Fibroblast of the aortic adventitia (primary cell): Measurements from ENCODE around the gene NFIA. TPM values are rescaled to one million over a fixed set of nuclear protein-coding genes. Genes with fewer than 3 reads are reported as not detected.

Experiments used
- DNase-seq: peaks from one replicate; pipeline ENCODE4 v3.0.0-alpha.2; 2010; ENCODE audit warnings: low read depth
- H3K4me3 ChIP-seq: 2 replicates; pipeline ENCODE4 v1.5.1; 2011; ENCODE audit warnings: low read depth, mild to moderate bottlenecking, control low read depth, low read length, moderate library complexity
- total RNA-seq: library from RNA; depleted of rRNA; stranded (reverse); fragments of >200 nt; gene quantifications from 2 replicates; pipeline ENCODE4 v1.2.3, GENCODE V29; 2012; ENCODE audit warnings: low replicate concordance
- TF ChIP-seq, protein P1 (sequence below): IDR thresholded peaks from 2 replicates; pipeline ENCODE4 v1.5.1; 2011; ENCODE audit warnings: mild to moderate bottlenecking, low read length, control low read depth, inconsistent platforms; ENCODE audit not compliant: insufficient read depth

NFIA gene
- total RNA-seq, 1 donor, result 32.0 TPM

DNA sequence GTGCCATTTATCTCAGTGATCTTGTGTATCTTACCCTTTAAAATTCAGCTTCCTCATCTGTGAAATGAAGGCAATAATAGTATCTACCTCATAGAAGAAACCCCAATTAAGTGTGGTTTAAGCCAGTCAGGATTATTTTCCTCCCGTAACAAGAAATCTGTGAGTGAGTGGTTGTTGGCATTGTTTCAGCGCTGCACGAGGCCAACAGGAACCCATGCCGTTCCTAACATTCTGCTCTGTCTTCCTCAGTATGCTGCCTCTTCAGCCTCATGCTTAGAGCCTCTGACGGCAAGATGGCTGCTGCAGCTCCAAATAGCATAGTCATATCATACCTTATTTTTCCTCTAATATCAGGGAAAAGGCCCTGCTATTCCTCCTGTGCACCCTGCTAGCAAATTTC lies 352.9 kb downstream of the NFIA start:
- TF ChIP-seq, protein P1, sequence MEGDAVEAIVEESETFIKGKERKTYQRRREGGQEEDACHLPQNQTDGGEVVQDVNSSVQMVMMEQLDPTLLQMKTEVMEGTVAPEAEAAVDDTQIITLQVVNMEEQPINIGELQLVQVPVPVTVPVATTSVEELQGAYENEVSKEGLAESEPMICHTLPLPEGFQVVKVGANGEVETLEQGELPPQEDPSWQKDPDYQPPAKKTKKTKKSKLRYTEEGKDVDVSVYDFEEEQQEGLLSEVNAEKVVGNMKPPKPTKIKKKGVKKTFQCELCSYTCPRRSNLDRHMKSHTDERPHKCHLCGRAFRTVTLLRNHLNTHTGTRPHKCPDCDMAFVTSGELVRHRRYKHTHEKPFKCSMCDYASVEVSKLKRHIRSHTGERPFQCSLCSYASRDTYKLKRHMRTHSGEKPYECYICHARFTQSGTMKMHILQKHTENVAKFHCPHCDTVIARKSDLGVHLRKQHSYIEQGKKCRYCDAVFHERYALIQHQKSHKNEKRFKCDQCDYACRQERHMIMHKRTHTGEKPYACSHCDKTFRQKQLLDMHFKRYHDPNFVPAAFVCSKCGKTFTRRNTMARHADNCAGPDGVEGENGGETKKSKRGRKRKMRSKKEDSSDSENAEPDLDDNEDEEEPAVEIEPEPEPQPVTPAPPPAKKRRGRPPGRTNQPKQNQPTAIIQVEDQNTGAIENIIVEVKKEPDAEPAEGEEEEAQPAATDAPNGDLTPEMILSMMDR, result no peak

DNA sequence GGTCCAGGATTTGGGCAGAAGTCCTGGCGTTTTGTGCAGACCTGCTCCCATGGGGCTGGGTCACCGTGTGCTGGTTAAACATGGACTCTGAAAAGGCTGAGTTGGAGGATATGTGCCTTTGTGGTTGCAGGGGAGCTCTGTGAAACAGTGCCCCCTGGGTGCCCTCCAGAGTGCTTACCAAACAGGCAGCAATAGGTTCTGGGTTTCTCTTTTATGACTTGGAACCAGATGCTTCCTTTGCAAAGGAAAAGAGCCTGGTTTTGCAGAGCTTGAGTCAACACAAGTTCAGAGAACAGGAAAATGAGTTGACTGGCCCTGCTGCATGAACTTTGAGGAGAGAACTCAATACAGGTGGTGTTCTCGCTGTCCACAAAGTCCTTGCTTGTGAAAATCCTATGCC lies 353.7 kb downstream of the NFIA start:
- DNase-seq, result peak; percentile 9
- TF ChIP-seq, protein P1, result no peak
- H3K4me3 ChIP-seq, result no peak overlapping the region

More for the DNA sequence above, 352.9 kb downstream of the NFIA start:
- H3K4me3 ChIP-seq, result no peak overlapping the region
- DNase-seq, result no peak

DNA sequence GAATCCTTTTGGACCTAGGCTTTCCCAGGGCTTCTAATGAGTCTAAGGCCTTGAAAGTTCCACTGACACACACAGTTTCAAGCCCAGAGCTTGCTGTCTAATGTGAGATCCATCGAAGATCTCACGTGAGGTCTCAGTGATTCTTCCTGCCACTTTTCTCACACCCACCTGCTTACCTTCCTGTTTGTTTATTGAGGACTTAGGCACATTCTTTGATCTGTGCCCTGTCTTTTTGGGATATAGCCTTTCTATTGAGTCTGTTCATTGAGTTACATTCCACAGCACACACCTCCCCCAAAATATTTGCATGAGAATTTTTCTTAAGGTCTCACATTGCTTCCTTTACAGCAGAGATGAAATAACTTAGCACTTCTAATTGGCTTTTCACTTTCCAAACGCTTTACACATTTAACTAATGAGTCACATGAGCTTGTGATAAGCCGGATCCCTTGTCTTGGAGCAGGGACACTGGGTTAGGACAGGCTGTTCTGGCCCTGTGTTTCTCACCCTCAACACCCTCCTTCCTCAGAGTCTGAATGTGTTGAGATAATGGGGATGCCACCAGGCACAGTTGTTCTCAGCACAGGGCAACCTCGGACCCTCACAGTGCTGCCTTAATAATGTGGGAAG lies 354.2 kb downstream of the NFIA start:
- DNase-seq, result no peak
- H3K4me3 ChIP-seq, result no peak overlapping the region
- TF ChIP-seq, protein P1, result no peak

DNA sequence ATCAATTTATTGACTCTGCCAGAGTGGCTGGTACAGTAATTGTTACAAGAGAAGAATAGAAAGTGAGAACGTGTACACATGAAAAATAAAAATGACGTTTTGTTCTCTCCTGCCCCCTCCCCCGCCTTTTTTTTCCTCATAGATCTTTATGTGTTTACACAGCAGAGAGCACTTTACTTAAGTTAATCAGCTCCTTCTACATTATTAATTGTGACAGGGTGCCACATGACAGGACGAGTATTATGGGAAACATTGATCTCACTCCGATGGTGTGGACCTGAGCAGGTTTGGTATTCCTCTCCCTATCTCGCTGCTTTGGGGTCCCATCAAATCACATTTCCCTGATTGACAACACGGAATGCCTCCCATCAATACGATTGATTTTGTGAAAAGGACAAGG lies 356.9 kb downstream of the NFIA start:
- H3K4me3 ChIP-seq, result no peak overlapping the region
- TF ChIP-seq, protein P1, result no peak
- DNase-seq, result no peak

DNA sequence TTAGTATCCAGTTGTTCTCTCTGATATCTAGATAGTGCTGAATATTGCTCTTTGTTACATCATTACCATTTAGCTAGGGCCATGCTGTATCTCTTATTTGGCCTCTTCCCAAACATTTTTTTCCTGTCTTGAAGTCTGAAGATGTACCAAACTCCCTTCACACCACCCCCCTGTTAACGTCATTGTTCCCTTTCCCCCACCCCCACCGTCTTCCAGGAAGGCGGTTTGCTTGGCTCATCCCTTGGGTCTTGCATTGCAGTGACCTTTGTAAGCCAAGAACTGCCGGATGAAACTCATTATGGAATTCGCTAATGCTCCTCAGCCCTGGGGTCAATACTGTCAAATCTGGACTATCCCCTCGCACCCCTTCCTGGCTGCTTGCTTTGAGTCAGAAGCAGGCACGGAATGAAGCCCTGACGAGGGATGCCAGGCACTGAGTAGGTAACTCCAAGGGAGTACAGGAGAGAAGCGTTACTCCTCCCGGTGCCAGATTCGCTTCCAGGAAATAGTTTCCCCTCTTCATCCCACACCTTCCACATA lies 359.4 kb downstream of the NFIA start:
- TF ChIP-seq, protein P1, result no peak
- DNase-seq, result peak; percentile 76
- no peak overlapping the region for H3K4me3 ChIP-seq

DNA sequence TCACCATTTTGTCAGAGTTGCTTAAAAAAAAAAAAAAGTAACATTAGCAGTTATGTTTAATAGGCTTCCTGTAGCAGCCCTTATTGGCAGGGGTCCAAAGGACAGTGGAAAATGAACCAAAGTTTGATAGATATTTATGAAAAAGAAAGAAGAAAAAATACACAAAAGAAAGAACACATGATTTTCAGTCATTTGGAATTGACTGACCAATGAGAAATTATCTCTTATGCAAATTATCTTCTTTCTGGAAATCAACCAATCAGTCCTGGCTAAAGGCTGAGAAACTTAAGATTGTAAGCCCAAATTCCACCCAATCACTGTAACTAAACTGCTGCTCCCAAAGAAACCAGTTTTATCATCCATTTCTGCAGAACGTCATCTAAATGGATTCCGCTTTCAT lies 360.2 kb downstream of the NFIA start:
- H3K4me3 ChIP-seq, result no peak overlapping the region
- TF ChIP-seq, protein P1, result no peak
- DNase-seq, result no peak

DNA sequence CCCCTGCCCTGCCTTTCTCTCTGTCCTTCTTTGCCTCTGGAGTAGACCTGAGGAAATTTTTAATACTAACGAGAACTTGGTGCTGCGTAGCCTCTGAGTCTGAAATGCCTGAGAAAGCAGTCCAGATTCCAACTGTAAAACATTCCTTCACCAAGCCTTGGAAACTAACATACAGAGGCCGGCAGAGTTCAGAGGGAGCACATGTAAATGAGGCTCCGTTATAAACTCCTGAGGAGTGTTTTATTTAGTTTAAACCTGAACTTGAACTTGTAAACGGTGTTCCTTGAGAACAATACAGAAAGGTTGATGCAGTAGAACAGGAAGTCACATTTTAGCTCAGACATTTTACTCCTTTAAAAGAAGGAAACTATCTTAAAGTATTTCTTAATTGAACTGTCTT lies 361.9 kb downstream of the NFIA start:
- TF ChIP-seq, protein P1, result no peak
- no peak overlapping the region for H3K4me3 ChIP-seq
- DNase-seq, result no peak
